Ishikawa (cell line): Measurements from ENCODE around the gene MIA2.

Experiments
- CEBPB ChIP-seq: IDR thresholded peaks from 2 replicates; pipeline ENCODE4 v1.6.1; 2012
- CREB1 ChIP-seq: IDR thresholded peaks from 2 replicates; pipeline ENCODE4 v1.6.1; 2012; ENCODE audit warnings: low read depth
- EGR1 ChIP-seq: IDR thresholded peaks from 2 replicates; pipeline ENCODE4 v1.6.1; 2012
- EP300 ChIP-seq: IDR thresholded peaks from 2 replicates; pipeline ENCODE4 v1.6.1; 2012; ENCODE audit warnings: borderline replicate concordance
- FOXM1 ChIP-seq: IDR thresholded peaks from 2 replicates; pipeline ENCODE4 v1.6.1; 2012; ENCODE audit warnings: low read depth, borderline replicate concordance
- MAX ChIP-seq: IDR thresholded peaks from 2 replicates; pipeline ENCODE4 v1.6.1; 2012
- NFIC ChIP-seq: IDR thresholded peaks from 2 replicates; pipeline ENCODE4 v1.6.1; 2012
- RAD21 ChIP-seq: IDR thresholded peaks from 2 replicates; pipeline ENCODE4 v1.6.1; 2012; ENCODE audit warnings: low read depth
- TAF1 ChIP-seq: IDR thresholded peaks from 2 replicates; pipeline ENCODE4 v1.6.1; 2012; ENCODE audit warnings: low read depth, mild to moderate bottlenecking
- TCF12 ChIP-seq: IDR thresholded peaks from 2 replicates; pipeline ENCODE4 v1.6.1; 2012; ENCODE audit warnings: low read depth
- TEAD4 ChIP-seq: IDR thresholded peaks from 2 replicates; pipeline ENCODE4 v1.6.1; 2012
- USF1 ChIP-seq: IDR thresholded peaks from 2 replicates; pipeline ENCODE4 v1.6.1; 2012
- YY1 ChIP-seq: IDR thresholded peaks from 2 replicates; pipeline ENCODE4 v1.6.1; 2012; ENCODE audit warnings: low read depth
- ZBTB7A ChIP-seq: IDR thresholded peaks from 2 replicates; pipeline ENCODE4 v1.6.1; 2012; ENCODE audit warnings: low read depth
- TF ChIP-seq, protein P1 (sequence below): IDR thresholded peaks from 2 replicates; pipeline ENCODE4 v1.6.1; 2012; ENCODE audit warnings: low read depth, mild to moderate bottlenecking

The MIA2 gene

GRCh38 chr14:39417014-39417413, 183.3 kb downstream of the MIA2 start:
- TF ChIP-seq, protein P1, sequence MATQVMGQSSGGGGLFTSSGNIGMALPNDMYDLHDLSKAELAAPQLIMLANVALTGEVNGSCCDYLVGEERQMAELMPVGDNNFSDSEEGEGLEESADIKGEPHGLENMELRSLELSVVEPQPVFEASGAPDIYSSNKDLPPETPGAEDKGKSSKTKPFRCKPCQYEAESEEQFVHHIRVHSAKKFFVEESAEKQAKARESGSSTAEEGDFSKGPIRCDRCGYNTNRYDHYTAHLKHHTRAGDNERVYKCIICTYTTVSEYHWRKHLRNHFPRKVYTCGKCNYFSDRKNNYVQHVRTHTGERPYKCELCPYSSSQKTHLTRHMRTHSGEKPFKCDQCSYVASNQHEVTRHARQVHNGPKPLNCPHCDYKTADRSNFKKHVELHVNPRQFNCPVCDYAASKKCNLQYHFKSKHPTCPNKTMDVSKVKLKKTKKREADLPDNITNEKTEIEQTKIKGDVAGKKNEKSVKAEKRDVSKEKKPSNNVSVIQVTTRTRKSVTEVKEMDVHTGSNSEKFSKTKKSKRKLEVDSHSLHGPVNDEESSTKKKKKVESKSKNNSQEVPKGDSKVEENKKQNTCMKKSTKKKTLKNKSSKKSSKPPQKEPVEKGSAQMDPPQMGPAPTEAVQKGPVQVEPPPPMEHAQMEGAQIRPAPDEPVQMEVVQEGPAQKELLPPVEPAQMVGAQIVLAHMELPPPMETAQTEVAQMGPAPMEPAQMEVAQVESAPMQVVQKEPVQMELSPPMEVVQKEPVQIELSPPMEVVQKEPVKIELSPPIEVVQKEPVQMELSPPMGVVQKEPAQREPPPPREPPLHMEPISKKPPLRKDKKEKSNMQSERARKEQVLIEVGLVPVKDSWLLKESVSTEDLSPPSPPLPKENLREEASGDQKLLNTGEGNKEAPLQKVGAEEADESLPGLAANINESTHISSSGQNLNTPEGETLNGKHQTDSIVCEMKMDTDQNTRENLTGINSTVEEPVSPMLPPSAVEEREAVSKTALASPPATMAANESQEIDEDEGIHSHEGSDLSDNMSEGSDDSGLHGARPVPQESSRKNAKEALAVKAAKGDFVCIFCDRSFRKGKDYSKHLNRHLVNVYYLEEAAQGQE: no peak
- TF ChIP-seq TCF12 (no peak), EP300 (no peak), RAD21 (peak; percentile 49), NFIC (no peak), TEAD4 (no peak), USF1 (no peak)

- TF ChIP-seq EGR1 (no peak), CEBPB (no peak), TCF12 (no peak)
Measured at GRCh38 chr14:39419272-39419671, 185.6 kb downstream of the MIA2 start.

GRCh38 chr14:39422243-39422642, 188.5 kb downstream of the MIA2 start:
- TF ChIP-seq, protein P1: no peak
- TF ChIP-seq YY1: no peak
- no peak for TF ChIP-seq USF1
- no peak for TF ChIP-seq ZBTB7A
- no peak for TF ChIP-seq TCF12
- no peak for TF ChIP-seq CEBPB
- no peak for TF ChIP-seq FOXM1
- TF ChIP-seq MAX: no peak
- no peak for TF ChIP-seq EGR1
- TF ChIP-seq TEAD4: no peak
- no peak for TF ChIP-seq TAF1

DNA sequence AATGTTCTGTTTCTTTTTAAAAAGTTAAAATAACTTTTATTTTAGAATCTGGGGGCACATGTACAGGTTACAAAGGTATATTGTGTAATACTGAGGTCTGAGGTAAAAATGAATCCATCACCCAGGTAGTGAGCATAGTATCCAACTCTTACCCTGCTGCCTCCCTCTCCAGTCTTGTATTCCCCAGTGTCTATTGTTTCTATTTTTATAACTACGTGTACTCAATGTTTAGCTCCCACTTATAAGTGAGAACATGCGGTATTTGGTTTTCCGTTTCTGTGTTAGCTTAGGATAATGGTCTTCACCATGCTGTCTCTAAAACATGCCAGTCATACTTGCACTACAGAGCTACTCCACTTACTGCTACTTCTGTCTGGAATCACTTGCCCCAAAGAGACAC, 190.1 kb downstream of the MIA2 start:
- TF ChIP-seq FOXM1 (no peak), EGR1 (no peak), TAF1 (no peak), TCF12 (no peak), NFIC (no peak), CREB1 (no peak), RAD21 (no peak), MAX (no peak), ZBTB7A (no peak), TEAD4 (no peak), USF1 (no peak), YY1 (no peak), EP300 (no peak), CEBPB (no peak)
- TF ChIP-seq, protein P1: no peak

GRCh38 chr14:39425947-39426346, 192.2 kb downstream of the MIA2 start:
- TF ChIP-seq YY1: no peak
- no peak for TF ChIP-seq MAX
- no peak for TF ChIP-seq NFIC
- no peak for TF ChIP-seq USF1
- no peak for TF ChIP-seq ZBTB7A
- no peak for TF ChIP-seq FOXM1
- no peak for TF ChIP-seq TAF1
- no peak for TF ChIP-seq EP300
- TF ChIP-seq CEBPB: no peak
- no peak for TF ChIP-seq TCF12
- no peak for TF ChIP-seq TEAD4
- TF ChIP-seq RAD21: no peak
- TF ChIP-seq, protein P1: no peak
